Measurements from ENCODE around the gene APOO.

The APOO gene

GRCh38 chrX:23783589-23784469 is 123.9 kb downstream of the APOO start:
- DNase-seq = no peak
